ENCODE data around the gene ARHGEF2. TPM values are rescaled to one million over a fixed set of nuclear protein-coding genes. Genes with fewer than 3 reads are reported as not detected.

ARHGEF2 gene
- total RNA-seq, 2 experiments from 2014 or later: 147 to 150 TPM

GRCh38 chr1:155900161-155900560, 78.2 kb downstream of the ARHGEF2 start:
- Mint-ChIP-seq H3K27ac (no peak overlapping the region), H3K4me3 (no peak overlapping the region), H3K9me3 (no peaks in the 10 kb centered on the region), H3K4me1 (ENCODE audit: low read depth) (peaks cover 7% of the 10 kb centered on the region), H3K36me3 (ENCODE audit: low read depth) (peaks cover 48% of the 10 kb centered on the region), H3K27me3 (no peaks in the 10 kb centered on the region)
- intact Hi-C loops (cut with micrococcal nuclease): no loop called here
- ATAC-seq (no peak), DNase-seq (no peak)
- POLR2A ChIA-PET: interaction anchor here (0.7 kb wide), 1 partner anchor 40 kb away, joined by 3 read pairs; no protein-coding TSS in a partner anchor
- TF ChIP-seq, protein P1, sequence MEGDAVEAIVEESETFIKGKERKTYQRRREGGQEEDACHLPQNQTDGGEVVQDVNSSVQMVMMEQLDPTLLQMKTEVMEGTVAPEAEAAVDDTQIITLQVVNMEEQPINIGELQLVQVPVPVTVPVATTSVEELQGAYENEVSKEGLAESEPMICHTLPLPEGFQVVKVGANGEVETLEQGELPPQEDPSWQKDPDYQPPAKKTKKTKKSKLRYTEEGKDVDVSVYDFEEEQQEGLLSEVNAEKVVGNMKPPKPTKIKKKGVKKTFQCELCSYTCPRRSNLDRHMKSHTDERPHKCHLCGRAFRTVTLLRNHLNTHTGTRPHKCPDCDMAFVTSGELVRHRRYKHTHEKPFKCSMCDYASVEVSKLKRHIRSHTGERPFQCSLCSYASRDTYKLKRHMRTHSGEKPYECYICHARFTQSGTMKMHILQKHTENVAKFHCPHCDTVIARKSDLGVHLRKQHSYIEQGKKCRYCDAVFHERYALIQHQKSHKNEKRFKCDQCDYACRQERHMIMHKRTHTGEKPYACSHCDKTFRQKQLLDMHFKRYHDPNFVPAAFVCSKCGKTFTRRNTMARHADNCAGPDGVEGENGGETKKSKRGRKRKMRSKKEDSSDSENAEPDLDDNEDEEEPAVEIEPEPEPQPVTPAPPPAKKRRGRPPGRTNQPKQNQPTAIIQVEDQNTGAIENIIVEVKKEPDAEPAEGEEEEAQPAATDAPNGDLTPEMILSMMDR (IDR thresholded peaks at IDR 0.05): no peak
- CTCF ChIA-PET: no interaction called here

DNA sequence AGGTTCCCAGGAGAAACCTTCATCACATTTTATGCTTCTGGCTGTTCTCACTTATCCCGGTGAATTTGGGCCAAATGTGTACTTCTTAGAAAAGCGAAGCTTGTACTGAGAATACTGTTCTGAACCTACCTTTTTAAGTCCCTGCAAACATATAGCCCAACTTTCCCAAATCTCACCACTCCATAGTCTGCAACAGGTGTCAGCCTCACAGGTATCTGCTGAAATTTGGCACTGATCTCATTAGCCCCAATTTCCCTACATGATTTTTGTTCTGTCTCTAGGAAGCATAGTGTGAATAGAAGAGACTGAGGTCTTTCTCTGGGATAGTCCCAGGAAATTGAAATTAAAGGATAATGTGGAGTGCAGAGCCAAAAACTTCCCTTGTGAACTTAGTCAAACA, 78.7 kb downstream of the ARHGEF2 start:
- Mint-ChIP-seq H3K27me3 (no peaks in the 10 kb centered on the region), H3K4me3 (no peak overlapping the region), H3K4me1 (ENCODE audit: low read depth) (peaks cover 7% of the 10 kb centered on the region), H3K27ac (peak overlapping the region; percentile 32), H3K36me3 (ENCODE audit: low read depth) (peaks cover 47% of the 10 kb centered on the region), H3K9me3 (no peaks in the 10 kb centered on the region)
- DNase-seq (no peak), ATAC-seq (no peak)
- TF ChIP-seq, protein P1 (IDR thresholded peaks at IDR 0.05): no peak
- ChIA-PET POLR2A (no interaction called here), CTCF (interaction anchor here (2.5 kb wide), 1 partner anchor 90 kb away, joined by 8 read pairs; no protein-coding TSS in a partner anchor)
- intact Hi-C loops (cut with micrococcal nuclease): no loop called here

- ChIA-PET CTCF (interaction anchor here (2.5 kb wide), 1 partner anchor 91 kb away, joined by 8 read pairs; no protein-coding TSS in a partner anchor), POLR2A (interaction anchor here (1.3 kb wide), 1 partner anchor 25 kb away, joined by 3 read pairs; no protein-coding TSS in a partner anchor)
- Mint-ChIP-seq H3K36me3 (ENCODE audit: low read depth) (peaks cover 39% of the 10 kb centered on the region), H3K4me3 (no peak overlapping the region), H3K9me3 (no peaks in the 10 kb centered on the region), H3K4me1 (ENCODE audit: low read depth) (peaks cover 6% of the 10 kb centered on the region), H3K27me3 (no peaks in the 10 kb centered on the region), H3K27ac (no peak overlapping the region)
- ATAC-seq: no peak
- DNase-seq: no peak
- TF ChIP-seq, protein P1 (IDR thresholded peaks at IDR 0.05): no peak
- intact Hi-C loops (cut with micrococcal nuclease): no loop called here
Observed at GRCh38 chr1:155898888-155899287, 79.5 kb downstream of the ARHGEF2 start.

DNA sequence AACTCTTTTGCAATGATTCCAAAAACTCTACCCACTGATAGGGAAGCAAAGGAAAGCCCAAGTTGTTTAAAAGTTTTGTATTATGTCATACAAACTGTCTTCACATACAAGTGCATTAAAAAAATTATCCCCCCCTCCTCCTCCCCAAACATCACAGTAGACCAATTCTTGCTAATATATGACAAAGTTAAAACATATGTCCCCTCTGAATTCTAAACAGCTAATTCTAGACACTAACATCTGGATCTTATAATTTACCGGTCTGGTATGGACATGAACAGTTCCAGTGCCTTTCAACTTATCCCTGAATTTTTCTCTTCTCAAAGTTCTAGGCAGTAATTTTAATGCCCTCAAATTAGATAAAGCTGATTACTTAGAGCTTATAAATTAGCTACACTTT, 80.6 kb downstream of the ARHGEF2 start:
- Mint-ChIP-seq H3K27ac (peak overlapping the region; percentile 35), H3K36me3 (ENCODE audit: low read depth) (peaks cover 36% of the 10 kb centered on the region), H3K9me3 (no peaks in the 10 kb centered on the region), H3K27me3 (no peaks in the 10 kb centered on the region), H3K4me1 (ENCODE audit: low read depth) (peaks cover 18% of the 10 kb centered on the region), H3K4me3 (no peak overlapping the region)
- ATAC-seq (no peak), DNase-seq (no peak)
- intact Hi-C loops (cut with micrococcal nuclease): no loop called here
- ChIA-PET POLR2A (interaction anchor here (0.6 to 1.3 kb wide), 2 partner anchors 24 to 26 kb away, joined by 3 read pairs; no protein-coding TSS in a partner anchor), CTCF (interaction anchor here (0.7 to 2.5 kb wide), 2 partner anchors 92 to 846 kb away, joined by 3 to 8 read pairs; no protein-coding TSS in a partner anchor)
- TF ChIP-seq, protein P1 (IDR thresholded peaks at IDR 0.05): no peak

Small RNA genes within 50 kb of the gene (microRNA-seq; reads per million reads assigned to microRNA genes)
- gene MIR6738 (ENCODE audit: borderline microRNAs expressed, borderline replicate concordance): 0.91 reads per million

Other genes with a start within 250 kb of the ARHGEF2 start
- 10 to 100 TPM; 43.4 to 46.8 TPM for gene GON4L, start 121.3 kb downstream of the ARHGEF2 start, total RNA-seq
- gene SYT11, start 119.0 kb downstream of the ARHGEF2 start, total RNA-seq: 1 to 10 TPM; 8.7 to 9.2 TPM
- gene RIT1, start 67.2 kb downstream of the ARHGEF2 start, total RNA-seq: 10 to 100 TPM; 21.6 to 24.1 TPM
- gene KHDC4, start 44.1 kb downstream of the ARHGEF2 start, total RNA-seq: 10 to 100 TPM; 68.1 to 71.3 TPM
- not detected for gene RXFP4, start 36.9 kb downstream of the ARHGEF2 start, total RNA-seq
- gene SSR2, start 42.4 kb upstream of the ARHGEF2 start, total RNA-seq: 100 to 1,000 TPM; 148 to 150 TPM
- gene UBQLN4, start 75.3 kb upstream of the ARHGEF2 start, total RNA-seq: 10 to 100 TPM; 36.9 to 39.8 TPM
- 10 to 100 TPM; 48.9 to 49.4 TPM for gene LAMTOR2, start 76.2 kb upstream of the ARHGEF2 start, total RNA-seq
- under 1 TPM; 0.49 to 0.63 TPM for gene RAB25, start 82.6 kb upstream of the ARHGEF2 start, total RNA-seq
- gene MEX3A, start 103.9 kb upstream of the ARHGEF2 start, total RNA-seq: under 1 TPM; 0.45 to 0.83 TPM
- 10 to 100 TPM; 51.8 to 56.6 TPM for gene LMNA, start 136.2 kb upstream of the ARHGEF2 start, total RNA-seq
- 10 to 100 TPM; 23.8 to 24.7 TPM for gene SEMA4A, start 175.0 kb upstream of the ARHGEF2 start, total RNA-seq
- gene SLC25A44, start 215.6 kb upstream of the ARHGEF2 start, total RNA-seq: 10 to 100 TPM; 41.9 to 43.0 TPM
- 10 to 100 TPM; 89.4 to 93.7 TPM for gene PMF1, start 234.5 kb upstream of the ARHGEF2 start, total RNA-seq